PC-9 (cell line): ENCODE results near the gene VDR.

Source experiments
- EZH2 ChIP-seq: fragments of 200-600 bp; sonication (generic); IDR thresholded peaks from 2 replicates; pipeline ENCODE4 v1.8.0; 2017; ENCODE audit warnings: antibody characterized with exemption, low read depth
- TF ChIP-seq, protein P1 (sequence below): fragments of 200-600 bp; sonication (generic); conservative IDR thresholded peaks from 2 replicates; pipeline ENCODE4 v1.6.1; 2017; ENCODE audit warnings: mixed run types, antibody characterized with exemption, mild to moderate bottlenecking, moderate library complexity

DNA sequence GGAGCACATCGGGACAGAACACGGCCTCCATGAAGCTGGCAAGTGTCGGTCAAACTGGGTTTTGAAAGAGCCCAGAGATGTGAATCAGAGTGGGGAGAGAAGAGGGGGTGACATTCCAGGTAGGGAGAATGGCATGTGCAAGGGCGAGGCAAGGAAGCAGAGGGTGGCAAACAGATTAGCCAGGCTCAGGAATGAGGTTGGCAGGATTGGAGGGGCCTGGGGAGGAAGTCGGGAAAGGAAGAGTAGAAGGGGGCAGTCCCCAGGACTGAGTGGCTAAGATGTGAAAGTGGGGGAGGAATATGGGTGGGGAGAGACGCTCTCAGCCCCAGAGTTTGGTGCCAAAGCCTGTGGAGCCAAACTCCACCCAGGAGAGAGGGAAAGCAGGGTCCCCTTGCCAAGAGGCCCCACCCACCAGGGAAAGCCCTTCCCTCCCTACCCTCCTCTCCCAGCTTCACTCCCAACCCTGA is 79.6 kb downstream of the VDR start:
- TF ChIP-seq, protein P1, sequence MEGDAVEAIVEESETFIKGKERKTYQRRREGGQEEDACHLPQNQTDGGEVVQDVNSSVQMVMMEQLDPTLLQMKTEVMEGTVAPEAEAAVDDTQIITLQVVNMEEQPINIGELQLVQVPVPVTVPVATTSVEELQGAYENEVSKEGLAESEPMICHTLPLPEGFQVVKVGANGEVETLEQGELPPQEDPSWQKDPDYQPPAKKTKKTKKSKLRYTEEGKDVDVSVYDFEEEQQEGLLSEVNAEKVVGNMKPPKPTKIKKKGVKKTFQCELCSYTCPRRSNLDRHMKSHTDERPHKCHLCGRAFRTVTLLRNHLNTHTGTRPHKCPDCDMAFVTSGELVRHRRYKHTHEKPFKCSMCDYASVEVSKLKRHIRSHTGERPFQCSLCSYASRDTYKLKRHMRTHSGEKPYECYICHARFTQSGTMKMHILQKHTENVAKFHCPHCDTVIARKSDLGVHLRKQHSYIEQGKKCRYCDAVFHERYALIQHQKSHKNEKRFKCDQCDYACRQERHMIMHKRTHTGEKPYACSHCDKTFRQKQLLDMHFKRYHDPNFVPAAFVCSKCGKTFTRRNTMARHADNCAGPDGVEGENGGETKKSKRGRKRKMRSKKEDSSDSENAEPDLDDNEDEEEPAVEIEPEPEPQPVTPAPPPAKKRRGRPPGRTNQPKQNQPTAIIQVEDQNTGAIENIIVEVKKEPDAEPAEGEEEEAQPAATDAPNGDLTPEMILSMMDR, result no peak
- TF ChIP-seq EZH2, result no peak
